GM21529 (cell line): ENCODE data around the gene NAMPT.

ENCODE experiments used
- ATAC-seq: cut with Tn5 transposase; IDR thresholded peaks from one replicate; pipeline ENCODE4 v1.9.1; 2021; ENCODE audit not compliant: unreplicated experiment

NAMPT gene

GRCh38 chr7:106277976-106278375 is 6.8 kb downstream of the NAMPT start:
- ATAC-seq = no peak

DNA sequence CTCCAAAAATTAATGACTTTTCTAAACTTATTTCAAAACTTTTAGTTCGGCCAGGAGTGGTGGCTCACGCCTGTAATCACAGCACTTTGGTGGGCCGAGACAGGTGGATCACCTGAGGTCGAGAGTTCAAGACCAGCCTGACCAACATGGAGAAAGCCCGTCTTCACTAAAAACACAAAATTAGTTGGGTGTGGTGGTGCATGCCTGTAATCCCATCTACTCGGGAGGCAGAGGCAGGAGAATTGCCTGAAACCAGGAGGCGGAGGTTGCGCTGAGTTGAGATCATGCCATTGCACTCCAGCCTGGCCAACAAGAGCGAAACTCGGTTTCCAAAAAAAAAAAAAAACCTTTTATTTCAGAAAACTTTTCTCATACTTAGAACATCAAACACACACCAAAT is 8.3 kb downstream of the NAMPT start:
- no peak for ATAC-seq

- no peak for ATAC-seq
Measured at GRCh38 chr7:106273009-106273668, 11.6 kb downstream of the NAMPT start.

DNA sequence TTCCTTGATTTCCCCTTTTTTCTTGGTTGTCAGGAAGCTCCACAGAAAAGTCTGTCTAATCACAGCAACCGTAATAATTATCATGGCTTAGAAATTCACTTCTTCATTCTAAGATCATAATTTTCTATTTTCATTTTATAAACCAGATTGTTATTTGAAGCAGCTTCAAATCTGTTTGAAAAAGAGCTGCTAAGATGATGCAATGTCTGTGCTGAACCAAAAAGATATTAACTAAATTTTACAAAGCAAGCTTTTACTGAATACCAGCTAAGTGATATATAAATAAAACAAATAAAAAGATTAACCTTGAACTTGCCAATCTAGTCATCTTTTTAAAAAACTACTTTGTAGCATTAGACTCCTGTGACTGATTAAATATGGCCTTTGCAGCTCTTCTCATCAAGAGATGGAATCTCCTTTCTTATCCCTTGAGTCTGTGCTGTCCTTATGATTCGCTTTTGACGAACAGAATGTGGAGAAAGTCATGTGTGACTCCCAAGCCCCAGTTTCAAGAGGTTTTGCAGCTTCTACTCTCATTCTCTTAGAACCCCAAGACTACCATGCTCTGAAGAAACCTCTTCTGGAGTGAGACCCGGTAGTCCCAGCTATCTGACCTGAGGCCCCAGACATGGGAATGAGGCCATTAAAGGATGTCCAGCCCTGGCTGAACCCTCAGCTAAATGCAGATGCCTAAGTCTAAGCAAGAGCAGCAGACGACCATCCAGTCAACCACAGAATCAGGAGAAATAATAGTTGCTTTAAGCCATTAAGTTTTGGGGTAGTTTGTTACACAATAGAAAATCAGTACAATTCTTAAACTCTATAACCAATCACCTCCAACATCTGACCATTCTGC is 14.4 kb downstream of the NAMPT start:
- ATAC-seq = no peak

GRCh38 chr7:106269254-106269961 is 15.4 kb downstream of the NAMPT start:
- ATAC-seq = no peak

GRCh38 chr7:106265133-106265532 is 19.6 kb downstream of the NAMPT start:
- ATAC-seq = no peak

DNA sequence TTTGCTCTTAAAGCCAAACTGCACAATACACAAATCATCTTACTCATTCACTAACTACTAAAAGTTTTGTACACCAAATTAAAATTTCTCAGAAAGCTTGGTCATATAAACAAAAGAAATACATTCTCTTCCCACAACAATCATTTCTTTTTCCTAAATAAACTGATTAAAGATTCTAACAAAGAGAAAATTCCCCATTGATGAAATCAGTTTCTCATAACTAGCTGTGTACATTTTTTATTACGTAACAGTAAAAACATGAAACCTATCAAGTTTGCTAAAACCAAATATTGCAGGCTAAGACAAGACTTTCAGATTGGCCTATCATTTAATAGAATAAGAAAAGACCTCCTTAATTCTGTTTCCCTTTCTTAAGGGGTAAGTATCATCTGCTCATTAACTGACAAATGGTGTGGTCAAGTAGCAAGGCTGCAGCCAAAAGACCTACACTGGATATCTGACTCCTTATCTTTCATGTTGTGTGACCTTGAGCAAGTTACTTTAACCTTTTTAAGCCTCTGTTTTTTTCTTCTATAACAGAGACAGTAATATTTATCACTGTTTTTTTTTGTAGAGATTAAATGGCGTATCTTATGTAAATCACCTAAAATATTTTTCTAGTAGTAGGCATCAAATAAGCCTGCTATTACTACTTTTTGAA is 22.4 kb downstream of the NAMPT start:
- no peak for ATAC-seq

- ATAC-seq = peak; percentile 72
Measured at GRCh38 chr7:106260136-106260561, 24.6 kb downstream of the NAMPT start.

GRCh38 chr7:106258789-106259188 is 26.0 kb downstream of the NAMPT start:
- no peak for ATAC-seq

- no peak for ATAC-seq
Measured at GRCh38 chr7:106257752-106258151, 27.0 kb downstream of the NAMPT start.

- no peak for ATAC-seq
Measured at GRCh38 chr7:106256144-106256543, 28.6 kb downstream of the NAMPT start.

GRCh38 chr7:106255246-106255645 is 29.5 kb downstream of the NAMPT start:
- ATAC-seq = no peak

- no peak for ATAC-seq
Measured at GRCh38 chr7:106254525-106255116, 30.2 kb downstream of the NAMPT start.

GRCh38 chr7:106252568-106252967 is 32.2 kb downstream of the NAMPT start:
- no peak for ATAC-seq

GRCh38 chr7:106249488-106249887 is 35.3 kb downstream of the NAMPT start:
- ATAC-seq = no peak

DNA sequence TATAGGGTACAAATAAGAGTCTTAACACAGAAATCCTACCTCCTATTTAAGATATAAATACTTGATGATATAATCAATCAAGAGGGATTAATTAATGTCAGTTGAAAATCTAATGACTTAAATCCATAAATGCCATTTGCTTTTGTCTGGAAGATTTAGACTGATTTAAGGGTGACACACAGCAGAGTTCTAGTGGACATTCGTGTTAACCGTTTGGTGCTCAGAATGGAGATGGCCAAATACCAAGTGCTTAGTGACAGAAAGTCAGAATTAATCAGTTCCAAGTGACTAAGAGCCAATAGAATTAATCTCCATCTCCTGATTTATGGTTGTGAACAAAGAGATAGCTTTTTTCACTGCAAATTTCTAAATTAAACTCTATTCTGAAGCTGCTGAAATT is 36.2 kb downstream of the NAMPT start:
- ATAC-seq = no peak

- no peak for ATAC-seq
Measured at GRCh38 chr7:106247841-106248240, 36.9 kb downstream of the NAMPT start.

DNA sequence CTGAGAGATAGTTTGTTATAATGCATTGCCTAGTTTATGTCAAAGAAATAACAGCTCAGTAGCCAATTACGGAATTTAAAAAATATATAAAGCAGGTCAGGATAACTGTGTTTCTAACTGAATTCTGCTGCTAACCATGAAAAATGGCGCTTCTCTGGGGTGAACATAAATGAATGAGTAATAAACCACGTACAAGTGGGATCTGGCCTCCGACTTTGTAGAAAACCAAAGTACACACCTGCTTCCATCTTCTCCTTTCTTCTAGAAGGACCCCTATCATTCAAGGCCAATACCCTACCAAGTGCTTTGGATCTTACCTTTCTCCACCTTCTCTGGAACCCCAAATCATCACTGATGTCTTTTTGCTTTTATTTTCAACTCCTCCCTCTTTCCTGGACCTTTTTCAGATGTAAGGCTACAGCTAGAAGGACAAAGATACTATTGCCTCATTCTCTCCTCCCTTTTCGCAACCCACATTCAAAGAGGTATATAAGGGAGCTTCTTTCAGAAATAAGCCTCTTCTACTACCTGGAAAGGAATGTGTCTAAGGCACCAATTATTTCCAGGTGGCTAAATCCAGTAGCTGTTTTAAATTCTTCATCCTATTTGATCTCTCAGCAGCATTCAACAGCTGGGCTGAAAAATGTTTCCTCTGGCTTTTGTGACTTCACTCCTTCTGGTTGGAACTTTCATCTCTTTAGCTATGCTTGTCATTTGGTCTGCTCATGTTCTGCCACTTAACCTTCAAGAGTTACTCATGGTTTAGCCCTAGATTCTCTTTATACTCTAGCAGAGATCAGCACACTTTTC is 37.7 kb downstream of the NAMPT start:
- no peak for ATAC-seq

DNA sequence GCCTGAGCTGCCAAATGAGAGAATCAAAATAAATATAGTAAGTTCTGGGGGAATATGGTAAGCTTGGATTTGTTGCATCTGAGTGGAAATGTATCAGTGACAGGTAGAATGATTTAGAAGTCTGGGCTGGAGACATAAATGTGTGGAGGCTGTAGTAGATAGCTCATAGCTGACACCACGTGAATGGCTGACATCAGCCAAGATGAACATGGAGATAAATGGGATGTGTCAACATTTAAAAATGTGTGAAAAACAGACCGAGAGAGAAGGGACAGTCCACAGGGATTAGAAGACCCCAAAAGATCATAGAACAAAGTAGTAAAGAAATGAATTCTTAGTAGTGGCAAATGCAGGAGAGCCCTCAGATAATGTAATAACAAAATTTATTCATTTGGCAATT is 40.9 kb downstream of the NAMPT start:
- no peak for ATAC-seq

- ATAC-seq = no peak
Measured at GRCh38 chr7:106239406-106239805, 45.4 kb downstream of the NAMPT start.
